Kidney (tissue), 14 donors: ENCODE measurements around the gene POLE4. TPM values are rescaled to one million over a fixed set of nuclear protein-coding genes. Genes with fewer than 3 reads are reported as not detected.

Experiments
- DNase-seq, 5 donors: peaks; one replicate each; pipeline ENCODE4 v3.0.0-alpha.2; 2013 to 2020
- FAIRE-seq: peaks from 2 replicates; lab custom pipeline; 2012; peaks lifted over from hg19 to GRCh38; lab: Jason Lieb, UNC
- H3K27ac ChIP-seq, 2 donors: one replicate each; pipeline ENCODE4 v1.7.0; 2013; ENCODE audit warnings: low read depth in 2 of 2, low read length in 2 of 2, inconsistent platforms in 1 of 2
- H3K27me3 ChIP-seq: one replicate; pipeline ENCODE4 v1.7.1; 2013; ENCODE audit warnings: low read length, inconsistent platforms; ENCODE audit not compliant: control insufficient read depth, insufficient read depth
- H3K36me3 ChIP-seq, 3 donors: one replicate each; pipeline versions ENCODE4 v1.7.0 to v1.7.1; 2013; ENCODE audit warnings: low read length in 3 of 3, control low read depth in 1 of 3, inconsistent platforms in 1 of 3; ENCODE audit not compliant: insufficient read depth in 3 of 3, control insufficient read depth in 2 of 3
- H3K4me1 ChIP-seq, 3 donors: one replicate each; pipeline versions ENCODE4 v1.7.0 to v1.7.1; 2013; ENCODE audit warnings: low read length in 3 of 3, inconsistent platforms in 1 of 3, low read depth in 1 of 3; ENCODE audit not compliant: control insufficient read depth in 2 of 3, insufficient read depth in 2 of 3
- H3K4me3 ChIP-seq, 3 donors: one replicate each; pipeline versions ENCODE4 v1.7.0 to v1.8.1; 2013; ENCODE audit warnings: low read length in 3 of 3, control low read depth in 1 of 3, inconsistent platforms in 1 of 3
- H3K9ac ChIP-seq, 3 donors: one replicate each; pipeline versions ENCODE4 v1.7.0 to v1.7.1; 2013; ENCODE audit warnings: low read length in 3 of 3, control low read depth in 1 of 3, inconsistent platforms in 1 of 3
- H3K9me3 ChIP-seq, 3 donors: one replicate each; pipeline versions ENCODE4 v1.7.0 to v1.7.1; 2013; ENCODE audit warnings: low read length in 3 of 3, control low read depth in 1 of 3, inconsistent platforms in 1 of 3; ENCODE audit not compliant: control insufficient read depth in 2 of 3, insufficient read depth in 1 of 3
- CTCF ChIP-seq: IDR thresholded peaks from 3 replicates; pipeline ENCODE4 v1.5.1; 2012; ENCODE audit warnings: mild to moderate bottlenecking, moderate library complexity, borderline replicate concordance; ENCODE audit not compliant: insufficient read depth; ENCODE audit errors: extremely low read depth
- intact Hi-C: fragments of 100-400 bp; cut with DNase I; formaldehyde crosslinking; loops from one replicate; pipeline ENCODE4 v1.11.1; 2022
- polyA plus RNA-seq: library from polyadenylated mRNA; stranded (reverse); fragments of 350-450 nt; fragmentation: Illumina TruSeq; extraction: RNeasy Lipid Tissue Mini Kit (QIAGEN cat#74804); gene quantifications from one replicate; pipeline ENCODE4 v1.2.3, GENCODE V29; 2014; ENCODE audit warnings: low read depth, low replicate concordance; ENCODE audit not compliant: insufficient read depth
- total RNA-seq: library from RNA; stranded (reverse); fragmentation: NEBNext Ultra II Directional; extraction: Animal tissue kit (Norgen Biotek cat#: 25700); gene quantifications from one replicate; pipeline ENCODE4 v1.2.1, GENCODE V29; 2021
- donor health status: control.
- donor health status: control.
- donor health status: control.
- donor health status: control.
- donor health status: control.
- donor health status: DM: yes; HTN: yes; CAD: no.
- donor health status: Normal renal cell carcinoma (clear cell type).

The POLE4 gene
- total and polyA plus RNA-seq, 2 donors from 2014 or later: 54.3 to 122 TPM

DNA sequence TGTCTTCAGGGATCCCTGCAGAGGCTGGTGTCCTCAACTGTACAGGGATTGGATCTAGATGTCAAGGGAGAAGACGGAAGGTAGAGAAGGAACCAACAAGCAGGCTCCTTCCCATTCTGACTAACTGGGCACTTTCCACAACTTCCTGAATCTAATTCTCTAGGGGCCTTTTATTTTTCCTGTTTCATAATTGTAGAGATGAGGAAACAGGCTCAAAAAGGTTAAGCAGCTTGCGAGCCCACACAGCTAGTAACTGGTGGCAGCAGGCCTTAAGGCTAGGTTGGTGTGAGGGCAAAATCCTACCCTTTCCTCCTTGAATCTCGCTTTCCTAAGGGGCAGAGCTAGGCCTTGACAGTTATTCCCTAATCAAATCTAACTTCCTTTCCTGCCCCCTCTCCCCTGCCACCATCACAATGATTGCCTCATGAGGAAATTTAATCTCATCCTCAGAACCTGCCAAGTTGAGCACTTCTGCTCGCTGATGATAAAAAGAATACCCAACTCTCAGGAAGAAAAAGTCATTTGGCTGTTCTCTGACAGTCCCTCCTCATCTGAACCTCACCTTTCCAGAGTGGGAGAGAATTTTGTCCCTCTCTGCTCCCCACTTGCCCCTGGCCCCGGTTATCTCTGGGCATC, 35.7 kb upstream of the POLE4 start:
- Histone ChIP-seq H3K4me1 (no peaks in the 10 kb centered on the region), H3K27me3 (no peaks in the 10 kb centered on the region), H3K36me3 (no peaks in the 10 kb centered on the region), H3K9ac (no peak overlapping the region), H3K4me3 (no peak overlapping the region), H3K27ac (no peak overlapping the region), H3K9me3 (no peaks in the 10 kb centered on the region)
- TF ChIP-seq CTCF: no peak
- intact Hi-C loops: no loop called here
- no peak for FAIRE-seq
- no peak for DNase-seq

- Histone ChIP-seq H3K4me3 (no peak overlapping the region), H3K27ac (no peak overlapping the region), H3K4me1 (no peaks in the 10 kb centered on the region), H3K9ac (no peak overlapping the region), H3K9me3 (no peaks in the 10 kb centered on the region), H3K27me3 (no peaks in the 10 kb centered on the region), H3K36me3 (no peaks in the 10 kb centered on the region)
- intact Hi-C loops: no loop called here
- DNase-seq (no peak), FAIRE-seq (no peak)
- no peak for TF ChIP-seq CTCF
Observed at GRCh38 chr2:74924463-74925265, 33.8 kb upstream of the POLE4 start.

DNA sequence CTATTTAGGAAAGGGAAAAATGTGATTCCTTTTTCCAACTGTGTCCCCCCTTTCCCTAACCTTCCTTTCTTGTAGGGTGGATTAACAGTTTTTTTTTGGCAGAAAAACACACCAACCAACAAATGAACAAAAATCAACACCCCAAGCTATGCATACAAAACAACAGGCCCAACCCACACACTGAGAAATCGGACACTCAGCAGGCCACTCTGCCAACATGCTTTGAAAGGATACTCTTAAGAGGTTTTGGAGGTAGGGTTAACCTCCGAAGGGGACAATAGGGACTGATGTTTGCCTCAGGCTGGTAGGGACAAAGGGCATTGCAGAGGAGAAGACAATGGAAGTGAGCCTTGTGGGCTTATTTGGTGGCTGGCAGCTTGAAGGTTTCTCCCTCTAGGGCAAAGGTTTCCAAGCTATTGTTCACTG, 33.1 kb upstream of the POLE4 start:
- H3K4me1 ChIP-seq: no peaks in the 10 kb centered on the region
- H3K9me3 ChIP-seq: no peaks in the 10 kb centered on the region
- peaks cover 0 to under 1% (median 0%) of the 10 kb centered on the region in 3 donors for H3K36me3 ChIP-seq
- FAIRE-seq: no peak
- no peaks in the 10 kb centered on the region for H3K27me3 ChIP-seq
- H3K9ac ChIP-seq: no peak overlapping the region
- no peak for DNase-seq
- no peak overlapping the region for H3K27ac ChIP-seq
- intact Hi-C loops: no loop called here
- TF ChIP-seq CTCF: no peak
- no peak overlapping the region for H3K4me3 ChIP-seq
